SU-DHL-6 (cell line): ENCODE measurements around the gene PAM16.

Experiments
- H2AFZ ChIP-seq: fragments of 200-600 bp; sonication (generic); 2 replicates; pipeline ENCODE4 v1.6.1; 2014; ENCODE audit warnings: low read depth, mild to moderate bottlenecking, moderate library complexity, mixed read lengths, antibody characterized with exemption, low read length; ENCODE audit not compliant: severe bottlenecking
- H3F3A ChIP-seq: fragments of 200-600 bp; shearing (Covaris generic); 2 replicates; pipeline ENCODE4 v1.6.0; 2016; ENCODE audit warnings: antibody characterized with exemption, mild to moderate bottlenecking; ENCODE audit not compliant: insufficient read depth
- H3K27ac ChIP-seq: fragments of 200-600 bp; sonication (generic); 2 replicates; pipeline ENCODE4 v1.5.1; 2016; ENCODE audit warnings: low read depth, mild to moderate bottlenecking, low read length, moderate library complexity, mixed read lengths
- H3K27me3 ChIP-seq: fragments of 200-600 bp; sonication (generic), shearing (Covaris generic); 2 replicates; pipeline ENCODE4 v1.6.0; 2014; ENCODE audit warnings: mild to moderate bottlenecking, low read length
- H3K36me3 ChIP-seq: fragments of 200-600 bp; sonication (generic); 2 replicates; pipeline ENCODE4 v1.6.1; 2014; ENCODE audit warnings: mild to moderate bottlenecking, low read length, mixed read lengths
- H3K4me2 ChIP-seq: fragments of 300-600, 200-600 bp; shearing (Covaris generic), sonication (generic); 2 replicates; pipeline ENCODE4 v1.6.0; 2014; ENCODE audit warnings: low read length, low read depth, mild to moderate bottlenecking; ENCODE audit not compliant: poor library complexity, severe bottlenecking
- H3K4me3 ChIP-seq: fragments of 200-600 bp; sonication (generic); 2 replicates; pipeline ENCODE4 v1.5.1; 2014; ENCODE audit warnings: antibody characterized with exemption, low read length, mild to moderate bottlenecking, mixed read lengths; ENCODE audit not compliant: insufficient read depth, poor library complexity, severe bottlenecking
- H3K79me2 ChIP-seq: fragments of 200-600 bp; sonication (generic); 2 replicates; pipeline ENCODE4 v1.6.1; 2014; ENCODE audit warnings: mild to moderate bottlenecking, low read length, moderate library complexity; ENCODE audit not compliant: insufficient read depth
- H3K9ac ChIP-seq: fragments of 200-600 bp; sonication (generic); 2 replicates; pipeline ENCODE4 v1.7.0; 2014; ENCODE audit warnings: mild to moderate bottlenecking, low read length
- H3K9me2 ChIP-seq: fragments of 200-600 bp; sonication (generic); replicated peaks from 2 replicates; pipeline ENCODE4 v1.6.1; 2014; ENCODE audit warnings: low read length; ENCODE audit not compliant: insufficient read depth
- H3K9me3 ChIP-seq: fragments of 200-600 bp; sonication (generic); 2 replicates; pipeline ENCODE4 v1.6.1; 2014; ENCODE audit warnings: low read length, mixed read lengths; ENCODE audit not compliant: insufficient read depth
- H4K20me1 ChIP-seq: fragments of 200-600 bp; sonication (generic); 2 replicates; pipeline ENCODE4 v1.6.1; 2014; ENCODE audit warnings: low read depth, mild to moderate bottlenecking, antibody characterized with exemption, low read length, moderate library complexity, mixed read lengths
- EZH2phosphoT487 ChIP-seq: fragments of 200-600 bp; sonication (generic), shearing (Covaris generic); conservative IDR thresholded peaks from 2 replicates; pipeline ENCODE4 v1.6.1; 2018; ENCODE audit warnings: mild to moderate bottlenecking, antibody characterized with exemption, low read length, moderate library complexity, mixed read lengths
- TF ChIP-seq, protein P1 (sequence below): fragments of 200-600 bp; sonication (generic); IDR thresholded peaks from one replicate; pipeline ENCODE4 v1.5.1; 2017; ENCODE audit warnings: antibody characterized with exemption, mild to moderate bottlenecking, low read length, moderate library complexity; ENCODE audit not compliant: insufficient read depth, poor library complexity, severe bottlenecking

PAM16 gene

GRCh38 chr16:4322121-4323052, 28.7 kb downstream of the PAM16 start:
- no peak overlapping the region for H2AFZ ChIP-seq
- H3K27ac ChIP-seq, result no peak overlapping the region
- no peaks in the 10 kb centered on the region for H3K9me3 ChIP-seq
- H3K27me3 ChIP-seq, result no peaks in the 10 kb centered on the region
- TF ChIP-seq EZH2phosphoT487, result no peak
- TF ChIP-seq, protein P1, sequence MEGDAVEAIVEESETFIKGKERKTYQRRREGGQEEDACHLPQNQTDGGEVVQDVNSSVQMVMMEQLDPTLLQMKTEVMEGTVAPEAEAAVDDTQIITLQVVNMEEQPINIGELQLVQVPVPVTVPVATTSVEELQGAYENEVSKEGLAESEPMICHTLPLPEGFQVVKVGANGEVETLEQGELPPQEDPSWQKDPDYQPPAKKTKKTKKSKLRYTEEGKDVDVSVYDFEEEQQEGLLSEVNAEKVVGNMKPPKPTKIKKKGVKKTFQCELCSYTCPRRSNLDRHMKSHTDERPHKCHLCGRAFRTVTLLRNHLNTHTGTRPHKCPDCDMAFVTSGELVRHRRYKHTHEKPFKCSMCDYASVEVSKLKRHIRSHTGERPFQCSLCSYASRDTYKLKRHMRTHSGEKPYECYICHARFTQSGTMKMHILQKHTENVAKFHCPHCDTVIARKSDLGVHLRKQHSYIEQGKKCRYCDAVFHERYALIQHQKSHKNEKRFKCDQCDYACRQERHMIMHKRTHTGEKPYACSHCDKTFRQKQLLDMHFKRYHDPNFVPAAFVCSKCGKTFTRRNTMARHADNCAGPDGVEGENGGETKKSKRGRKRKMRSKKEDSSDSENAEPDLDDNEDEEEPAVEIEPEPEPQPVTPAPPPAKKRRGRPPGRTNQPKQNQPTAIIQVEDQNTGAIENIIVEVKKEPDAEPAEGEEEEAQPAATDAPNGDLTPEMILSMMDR, result no peak
- H3K9ac ChIP-seq, result no peak overlapping the region
- no peak overlapping the region for H3K4me3 ChIP-seq
- H3K79me2 ChIP-seq, result no peaks in the 10 kb centered on the region
- H3K9me2 ChIP-seq, result no peaks in the 10 kb centered on the region
- no peaks in the 10 kb centered on the region for H3F3A ChIP-seq
- no peaks in the 10 kb centered on the region for H3K36me3 ChIP-seq
- H3K4me2 ChIP-seq, result no peak overlapping the region
- H4K20me1 ChIP-seq, result no peaks in the 10 kb centered on the region

- H3K36me3 ChIP-seq, result no peaks in the 10 kb centered on the region
- no peak overlapping the region for H3K9ac ChIP-seq
- H3K4me2 ChIP-seq, result no peak overlapping the region
- H3K9me2 ChIP-seq, result no peaks in the 10 kb centered on the region
- no peaks in the 10 kb centered on the region for H3K79me2 ChIP-seq
- H4K20me1 ChIP-seq, result no peaks in the 10 kb centered on the region
- TF ChIP-seq, protein P1, result no peak
- TF ChIP-seq EZH2phosphoT487, result no peak
- H2AFZ ChIP-seq, result no peak overlapping the region
- no peaks in the 10 kb centered on the region for H3K27me3 ChIP-seq
- no peak overlapping the region for H3K27ac ChIP-seq
- no peak overlapping the region for H3K4me3 ChIP-seq
- H3F3A ChIP-seq, result no peaks in the 10 kb centered on the region
- H3K9me3 ChIP-seq, result no peaks in the 10 kb centered on the region
Measured at GRCh38 chr16:4321286-4322120, 29.6 kb downstream of the PAM16 start.

GRCh38 chr16:4320571-4321137, 30.5 kb downstream of the PAM16 start:
- TF ChIP-seq EZH2phosphoT487, result no peak
- TF ChIP-seq, protein P1, result no peak
- H3F3A ChIP-seq, result no peaks in the 10 kb centered on the region
- no peaks in the 10 kb centered on the region for H4K20me1 ChIP-seq
- no peak overlapping the region for H3K9ac ChIP-seq
- H3K9me3 ChIP-seq, result no peaks in the 10 kb centered on the region
- no peaks in the 10 kb centered on the region for H3K27me3 ChIP-seq
- H3K27ac ChIP-seq, result no peak overlapping the region
- no peak overlapping the region for H3K4me2 ChIP-seq
- H3K9me2 ChIP-seq, result no peaks in the 10 kb centered on the region
- no peak overlapping the region for H3K4me3 ChIP-seq
- no peak overlapping the region for H2AFZ ChIP-seq
- H3K36me3 ChIP-seq, result no peaks in the 10 kb centered on the region
- H3K79me2 ChIP-seq, result no peaks in the 10 kb centered on the region
